Measurements from ENCODE around the gene SMIM13. TPM values are rescaled to one million over a fixed set of nuclear protein-coding genes. Genes with fewer than 3 reads are reported as not detected.

Gene SMIM13
- total RNA-seq, 1 donor from 2014 or later = 18.9 TPM

DNA sequence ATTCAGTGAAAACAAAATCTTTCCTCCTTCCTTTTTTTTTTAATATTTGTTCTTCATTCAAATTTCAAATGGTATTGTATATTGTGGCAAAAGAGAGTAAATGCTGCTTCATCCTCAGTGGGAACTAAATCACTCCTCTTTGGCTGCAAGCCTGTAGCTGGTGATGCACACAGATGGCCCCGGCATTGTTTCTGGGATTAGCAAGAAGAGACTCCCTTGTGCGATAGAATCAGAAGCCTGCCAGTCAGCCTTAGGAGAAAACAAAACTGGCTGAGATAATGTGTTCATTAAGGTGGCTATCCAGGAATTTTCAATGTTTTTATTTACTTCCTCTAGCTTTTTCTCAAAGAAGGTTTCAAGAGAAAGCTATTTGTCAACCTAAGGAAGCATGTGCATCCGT lies 28.8 kb upstream of the SMIM13 start:
- Mint-ChIP-seq H3K27me3 (ENCODE audit: low read depth) (no peaks in the 10 kb centered on the region), H3K27ac (no peak overlapping the region), H3K4me1 (peaks cover 13% of the 10 kb centered on the region), H3K36me3 (no peaks in the 10 kb centered on the region), H3K4me3 (no peak overlapping the region), H3K9me3 (no peaks in the 10 kb centered on the region)
- TF ChIP-seq, protein P1, sequence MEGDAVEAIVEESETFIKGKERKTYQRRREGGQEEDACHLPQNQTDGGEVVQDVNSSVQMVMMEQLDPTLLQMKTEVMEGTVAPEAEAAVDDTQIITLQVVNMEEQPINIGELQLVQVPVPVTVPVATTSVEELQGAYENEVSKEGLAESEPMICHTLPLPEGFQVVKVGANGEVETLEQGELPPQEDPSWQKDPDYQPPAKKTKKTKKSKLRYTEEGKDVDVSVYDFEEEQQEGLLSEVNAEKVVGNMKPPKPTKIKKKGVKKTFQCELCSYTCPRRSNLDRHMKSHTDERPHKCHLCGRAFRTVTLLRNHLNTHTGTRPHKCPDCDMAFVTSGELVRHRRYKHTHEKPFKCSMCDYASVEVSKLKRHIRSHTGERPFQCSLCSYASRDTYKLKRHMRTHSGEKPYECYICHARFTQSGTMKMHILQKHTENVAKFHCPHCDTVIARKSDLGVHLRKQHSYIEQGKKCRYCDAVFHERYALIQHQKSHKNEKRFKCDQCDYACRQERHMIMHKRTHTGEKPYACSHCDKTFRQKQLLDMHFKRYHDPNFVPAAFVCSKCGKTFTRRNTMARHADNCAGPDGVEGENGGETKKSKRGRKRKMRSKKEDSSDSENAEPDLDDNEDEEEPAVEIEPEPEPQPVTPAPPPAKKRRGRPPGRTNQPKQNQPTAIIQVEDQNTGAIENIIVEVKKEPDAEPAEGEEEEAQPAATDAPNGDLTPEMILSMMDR (IDR thresholded peaks at IDR 0.05; ENCODE audit: unreplicated experiment) = no peak
- DNase-seq (ENCODE audit: low spot score in 2 of 2, unreplicated experiment in 2 of 2) = no peak

DNA sequence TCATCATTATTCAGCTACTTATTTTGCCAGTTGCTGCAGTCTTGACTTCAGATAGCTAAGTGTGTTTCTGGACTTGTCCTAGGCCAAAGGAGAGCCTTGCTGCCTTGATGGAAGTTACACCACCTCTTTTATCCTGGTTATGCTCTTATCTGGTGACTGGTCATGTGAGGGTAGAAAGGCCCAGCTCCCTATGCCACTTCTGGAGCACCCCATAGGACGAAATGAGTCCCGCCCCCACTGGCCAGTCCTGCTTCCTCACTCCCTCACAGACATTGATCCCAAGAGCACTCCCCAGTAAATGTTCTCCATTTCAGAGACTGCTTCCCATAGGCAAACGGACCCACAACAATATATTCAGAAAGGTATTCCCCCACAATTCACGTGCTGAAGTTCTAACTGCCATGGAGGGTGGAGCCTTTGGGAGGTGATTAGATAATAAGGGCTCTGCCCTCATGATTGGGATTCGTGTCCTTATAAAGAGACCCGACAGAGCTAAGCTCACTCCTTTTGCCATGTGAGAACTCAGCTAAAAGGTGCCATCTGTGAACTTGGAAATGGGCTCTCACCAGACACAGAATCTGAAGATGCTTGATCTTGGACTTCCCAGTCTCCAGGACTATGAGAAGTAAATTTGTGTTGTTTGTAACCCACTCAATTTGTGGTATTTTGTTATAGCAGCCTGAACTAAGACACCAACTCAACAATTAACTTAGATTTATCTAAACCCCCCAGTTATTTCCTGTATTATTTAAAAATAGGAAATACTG lies 28.0 kb upstream of the SMIM13 start:
- Mint-ChIP-seq H3K4me1 (peaks cover 13% of the 10 kb centered on the region), H3K27ac (no peak overlapping the region), H3K9me3 (no peaks in the 10 kb centered on the region), H3K36me3 (no peaks in the 10 kb centered on the region), H3K27me3 (ENCODE audit: low read depth) (no peaks in the 10 kb centered on the region), H3K4me3 (no peak overlapping the region)
- TF ChIP-seq, protein P1 (IDR thresholded peaks at IDR 0.05; ENCODE audit: unreplicated experiment) = no peak
- DNase-seq (ENCODE audit: low spot score in 2 of 2, unreplicated experiment in 2 of 2) = no peak

DNA sequence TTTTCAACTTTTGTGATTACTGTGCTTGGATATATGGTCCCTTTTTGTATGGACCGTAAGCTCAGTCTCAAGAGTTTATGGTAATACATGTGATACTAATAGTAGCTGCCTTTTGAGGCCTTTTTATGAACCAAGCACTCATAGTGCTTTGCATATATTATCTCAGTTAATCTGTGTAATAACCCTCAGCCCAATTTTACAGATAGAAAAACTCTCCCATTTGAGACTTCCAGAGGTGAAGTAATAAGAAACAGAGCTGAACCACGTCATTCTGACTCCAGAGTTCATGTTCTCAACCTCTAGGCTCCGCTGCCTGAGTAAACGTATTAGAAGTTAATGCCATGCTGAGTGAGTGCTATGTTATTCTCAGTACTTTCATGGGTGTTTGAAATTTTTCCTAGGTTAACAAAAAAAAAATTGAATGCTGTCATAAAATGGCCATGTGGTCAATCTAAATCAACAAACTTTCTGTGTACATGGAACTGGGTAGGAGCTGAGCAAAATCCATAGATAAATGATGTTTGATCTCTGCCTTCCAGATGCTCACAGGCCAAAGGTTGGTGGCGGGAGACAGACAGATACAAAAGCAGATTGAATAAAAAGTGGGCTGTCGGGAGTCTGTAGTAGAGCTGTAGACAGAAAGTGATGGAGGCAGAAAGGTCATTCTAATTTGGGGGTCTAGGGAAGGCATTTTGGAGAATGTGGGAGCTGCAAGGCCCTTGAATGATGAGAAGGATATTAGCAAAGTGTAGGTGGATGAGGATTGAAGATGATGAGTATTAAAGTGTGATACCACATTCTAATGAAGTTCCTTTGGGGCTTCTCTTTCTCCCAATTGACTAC lies 26.9 kb upstream of the SMIM13 start:
- no peak for DNase-seq (ENCODE audit: low spot score in 2 of 2, unreplicated experiment in 2 of 2)
- no peaks in the 10 kb centered on the region for H3K36me3 Mint-ChIP-seq
- H3K27ac Mint-ChIP-seq = no peak overlapping the region
- H3K4me1 Mint-ChIP-seq = peaks cover 13% of the 10 kb centered on the region
- no peaks in the 10 kb centered on the region for H3K27me3 Mint-ChIP-seq (ENCODE audit: low read depth)
- TF ChIP-seq, protein P1 (IDR thresholded peaks at IDR 0.05; ENCODE audit: unreplicated experiment) = no peak
- no peaks in the 10 kb centered on the region for H3K9me3 Mint-ChIP-seq
- H3K4me3 Mint-ChIP-seq = no peak overlapping the region

DNA sequence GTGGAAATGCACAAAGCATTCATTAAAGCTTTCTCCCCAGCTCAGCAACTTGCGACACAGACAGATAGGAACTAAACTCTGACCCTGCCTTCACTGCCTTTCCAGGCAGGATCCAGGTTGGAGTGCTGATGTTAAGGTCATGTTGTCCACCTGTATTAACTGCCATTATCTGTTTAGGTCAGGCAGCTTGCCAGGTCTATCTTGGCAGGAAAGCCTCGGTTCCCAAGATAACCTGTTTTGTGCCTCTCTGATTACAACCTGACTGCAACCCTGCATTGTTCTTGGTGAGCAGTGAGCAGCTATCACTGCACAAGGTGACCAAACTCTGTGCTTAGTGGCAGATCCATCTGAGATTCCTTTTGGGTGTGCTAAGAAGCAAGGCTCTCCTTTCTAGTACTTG lies 26.3 kb upstream of the SMIM13 start:
- Mint-ChIP-seq H3K9me3 (no peaks in the 10 kb centered on the region), H3K27me3 (ENCODE audit: low read depth) (no peaks in the 10 kb centered on the region), H3K36me3 (no peaks in the 10 kb centered on the region), H3K27ac (no peak overlapping the region), H3K4me3 (no peak overlapping the region), H3K4me1 (peaks cover 15% of the 10 kb centered on the region)
- TF ChIP-seq, protein P1 (IDR thresholded peaks at IDR 0.05; ENCODE audit: unreplicated experiment) = no peak
- no peak for DNase-seq (ENCODE audit: low spot score in 2 of 2, unreplicated experiment in 2 of 2)

DNA sequence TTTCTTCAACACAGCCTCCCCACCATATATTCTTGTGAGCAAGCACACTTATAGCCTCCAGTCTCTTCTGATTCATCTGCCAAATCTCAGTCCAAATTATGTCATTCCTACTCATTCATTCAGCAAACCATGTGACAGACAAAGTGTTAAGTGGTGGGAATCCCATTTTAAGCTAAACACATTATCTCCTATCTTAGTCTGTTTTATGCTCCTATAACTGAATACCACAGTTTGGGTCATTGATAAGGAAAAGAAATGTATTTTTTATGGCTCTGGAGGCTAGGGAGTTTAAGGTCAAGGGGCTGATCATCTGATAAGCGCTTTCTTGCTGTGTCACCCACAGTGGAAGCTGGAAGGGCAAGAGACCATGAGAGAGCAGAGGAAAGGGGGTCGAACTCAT lies 23.9 kb upstream of the SMIM13 start:
- peaks cover 15% of the 10 kb centered on the region for H3K4me1 Mint-ChIP-seq
- TF ChIP-seq, protein P1 (IDR thresholded peaks at IDR 0.05; ENCODE audit: unreplicated experiment) = no peak
- no peaks in the 10 kb centered on the region for H3K9me3 Mint-ChIP-seq
- no peak for DNase-seq (ENCODE audit: low spot score in 2 of 2, unreplicated experiment in 2 of 2)
- H3K36me3 Mint-ChIP-seq = no peaks in the 10 kb centered on the region
- no peak overlapping the region for H3K4me3 Mint-ChIP-seq
- no peaks in the 10 kb centered on the region for H3K27me3 Mint-ChIP-seq (ENCODE audit: low read depth)
- no peak overlapping the region for H3K27ac Mint-ChIP-seq

All from mesothelial cell of epicardium (in vitro differentiated cells).